ENCODE measurements around the gene SSBP3. TPM values are rescaled to one million over a fixed set of nuclear protein-coding genes. Genes with fewer than 3 reads are reported as not detected.
"Not testable (repeated sequence)": the region's sequence is repeated elsewhere in the genome, so short reads cannot be mapped to it uniquely, and the experiment has no call there.

The SSBP3 gene
- total RNA-seq, 4 donors from 2014 or later: 19.3 to 40.5 (median 31.3) TPM

DNA sequence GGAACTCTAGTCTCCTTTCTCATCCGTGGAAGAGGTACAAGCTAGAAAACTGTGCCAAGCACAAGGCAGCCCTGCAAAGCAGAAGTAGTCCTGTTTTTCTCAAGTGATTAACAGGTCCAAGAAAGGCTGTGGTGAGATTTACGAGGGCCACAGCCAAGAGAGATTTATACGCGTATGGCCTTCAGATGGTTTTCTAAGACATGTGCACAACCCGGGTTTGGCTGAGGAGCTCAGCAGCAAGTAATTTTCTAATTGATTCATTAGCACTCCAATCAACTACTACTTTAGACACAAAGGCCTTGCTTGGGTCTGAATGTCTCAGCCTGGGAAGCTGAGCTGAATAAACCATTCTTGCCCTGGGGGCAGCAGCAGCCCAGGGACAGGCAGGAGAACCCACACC, 55.8 kb downstream of the SSBP3 start:
- 53 to 54% methylated on average over 5 of the region's 5 CpGs for WGBS, 2 donors
- intact Hi-C loops (cut with DNase I; ENCODE audit: low total_unique reads): no loop called here
- DNase-seq (ENCODE audit: low spot score in 2 of 2): no peak

DNA sequence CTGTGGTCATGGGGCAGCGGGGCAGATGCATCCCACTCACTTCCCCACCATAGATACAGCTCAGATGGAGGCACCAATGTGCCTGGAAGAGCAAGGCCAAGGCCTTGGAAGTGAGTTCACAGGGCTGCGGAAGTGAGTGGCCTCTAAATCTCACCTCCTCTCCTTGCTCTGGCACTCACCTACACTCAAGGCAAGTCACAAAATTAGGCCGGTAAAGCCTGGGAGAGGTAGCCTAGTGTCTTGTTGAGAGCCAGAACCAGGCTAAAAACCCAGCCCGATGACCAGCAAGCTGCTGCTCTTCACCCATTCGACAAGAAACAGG, 57.5 kb downstream of the SSBP3 start:
- intact Hi-C loops (cut with DNase I; ENCODE audit: low total_unique reads): no loop called here
- TF ChIP-seq POLR2A (IDR thresholded peaks at IDR 0.05): no peak
- TF ChIP-seq, protein P1, sequence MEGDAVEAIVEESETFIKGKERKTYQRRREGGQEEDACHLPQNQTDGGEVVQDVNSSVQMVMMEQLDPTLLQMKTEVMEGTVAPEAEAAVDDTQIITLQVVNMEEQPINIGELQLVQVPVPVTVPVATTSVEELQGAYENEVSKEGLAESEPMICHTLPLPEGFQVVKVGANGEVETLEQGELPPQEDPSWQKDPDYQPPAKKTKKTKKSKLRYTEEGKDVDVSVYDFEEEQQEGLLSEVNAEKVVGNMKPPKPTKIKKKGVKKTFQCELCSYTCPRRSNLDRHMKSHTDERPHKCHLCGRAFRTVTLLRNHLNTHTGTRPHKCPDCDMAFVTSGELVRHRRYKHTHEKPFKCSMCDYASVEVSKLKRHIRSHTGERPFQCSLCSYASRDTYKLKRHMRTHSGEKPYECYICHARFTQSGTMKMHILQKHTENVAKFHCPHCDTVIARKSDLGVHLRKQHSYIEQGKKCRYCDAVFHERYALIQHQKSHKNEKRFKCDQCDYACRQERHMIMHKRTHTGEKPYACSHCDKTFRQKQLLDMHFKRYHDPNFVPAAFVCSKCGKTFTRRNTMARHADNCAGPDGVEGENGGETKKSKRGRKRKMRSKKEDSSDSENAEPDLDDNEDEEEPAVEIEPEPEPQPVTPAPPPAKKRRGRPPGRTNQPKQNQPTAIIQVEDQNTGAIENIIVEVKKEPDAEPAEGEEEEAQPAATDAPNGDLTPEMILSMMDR (IDR thresholded peaks at IDR 0.05): no peak
- H3K4me3 ChIP-seq (ENCODE audit: low read depth, poor library complexity, severe bottlenecking): no peak overlapping the region
- WGBS, 2 donors: 86% methylated on average over 5 of the region's 5 CpGs
- DNase-seq (ENCODE audit: low spot score in 2 of 2): no peak

More for the DNA sequence above, 55.8 kb downstream of the SSBP3 start:
- TF ChIP-seq, protein P1 (IDR thresholded peaks at IDR 0.05): no peak
- TF ChIP-seq POLR2A (IDR thresholded peaks at IDR 0.05): no peak
- H3K4me3 ChIP-seq (ENCODE audit: low read depth, poor library complexity, severe bottlenecking): no peak overlapping the region

DNA sequence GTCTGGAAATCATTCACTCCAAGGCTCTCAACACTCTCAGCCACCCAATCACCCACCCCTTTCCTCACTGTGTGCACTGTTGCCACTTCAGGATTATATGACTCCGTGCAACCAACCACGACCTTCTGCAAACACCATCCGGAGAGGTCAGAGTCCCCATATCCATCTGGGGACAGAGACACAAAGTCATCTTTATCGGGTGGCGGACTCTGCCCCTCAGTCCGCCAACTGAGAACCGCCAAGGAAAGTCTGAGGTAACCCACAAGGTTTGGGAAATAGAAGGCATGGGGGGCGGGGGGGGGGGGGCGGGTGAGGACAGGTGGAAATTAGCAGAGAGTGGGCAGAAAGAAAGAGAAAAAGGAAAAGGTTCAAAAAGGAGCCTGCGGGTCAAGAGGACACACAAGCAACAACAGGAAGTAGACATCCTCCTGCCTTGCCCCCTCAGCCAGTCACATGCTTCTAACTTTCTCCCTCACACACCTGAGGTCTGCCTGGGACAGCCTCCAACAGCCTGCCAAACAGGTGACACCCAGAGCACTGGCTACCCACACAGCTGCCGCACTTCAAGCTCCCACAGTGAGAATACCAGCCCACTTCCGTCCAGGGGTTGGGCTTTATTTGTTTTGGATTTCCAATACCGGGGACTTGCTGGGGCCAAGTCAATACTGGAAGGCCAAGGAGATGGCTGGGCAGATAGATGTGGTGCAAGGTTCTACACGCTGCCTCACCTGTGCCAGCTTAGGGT, 58.1 kb downstream of the SSBP3 start:
- TF ChIP-seq, protein P1 (IDR thresholded peaks at IDR 0.05): no peak
- no peak for TF ChIP-seq POLR2A (IDR thresholded peaks at IDR 0.05)

DNA sequence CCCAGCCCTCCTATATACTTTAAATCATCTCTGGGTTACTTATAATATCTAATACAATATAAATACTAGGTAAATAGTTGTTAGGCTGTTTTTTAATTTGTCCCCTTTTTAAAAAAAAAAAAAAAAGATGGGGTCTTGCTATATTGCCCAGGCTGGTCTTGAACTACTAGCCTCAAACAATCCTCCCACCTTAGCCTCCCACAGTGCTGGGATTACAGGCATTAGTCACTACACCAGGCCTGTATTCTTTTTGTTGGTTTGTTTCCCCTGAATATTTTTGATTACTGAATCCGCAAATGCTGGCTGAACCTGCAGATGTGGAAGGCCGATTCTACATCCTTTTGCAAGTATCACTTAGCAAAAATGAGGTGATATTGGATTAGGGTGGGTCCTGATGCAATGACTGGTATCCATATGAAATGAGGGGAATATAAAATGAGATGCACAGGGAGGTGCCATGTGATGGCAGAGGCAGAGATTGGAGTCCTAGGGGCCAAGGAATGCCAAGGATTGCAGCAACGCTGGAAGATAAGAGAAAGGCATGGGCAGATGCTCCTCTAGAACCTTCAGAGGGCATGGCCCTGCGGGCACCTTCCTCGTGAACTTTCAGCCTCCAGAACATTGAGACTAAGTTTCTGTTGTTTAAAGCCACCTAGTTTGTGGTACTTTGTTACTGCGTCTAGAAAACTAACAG, 58.8 kb downstream of the SSBP3 start:
- DNase-seq (ENCODE audit: low spot score in 2 of 2): no peak
- WGBS, 2 donors: 90 to 91% methylated on average over 6 of the region's 6 CpGs
- H3K4me3 ChIP-seq (ENCODE audit: low read depth, poor library complexity, severe bottlenecking): no peak overlapping the region
- no peak for TF ChIP-seq POLR2A (IDR thresholded peaks at IDR 0.05)
- TF ChIP-seq, protein P1 (IDR thresholded peaks at IDR 0.05): no peak
- intact Hi-C loops (cut with DNase I; ENCODE audit: low total_unique reads): no loop called here

More for the DNA sequence above, 58.1 kb downstream of the SSBP3 start:
- 77 to 85% methylated on average over 14 of the region's 14 CpGs for WGBS, 2 donors
- DNase-seq (ENCODE audit: low spot score in 2 of 2): no peak
- intact Hi-C loops (cut with DNase I; ENCODE audit: low total_unique reads): no loop called here
- H3K4me3 ChIP-seq (ENCODE audit: low read depth, poor library complexity, severe bottlenecking): no peak overlapping the region

DNA sequence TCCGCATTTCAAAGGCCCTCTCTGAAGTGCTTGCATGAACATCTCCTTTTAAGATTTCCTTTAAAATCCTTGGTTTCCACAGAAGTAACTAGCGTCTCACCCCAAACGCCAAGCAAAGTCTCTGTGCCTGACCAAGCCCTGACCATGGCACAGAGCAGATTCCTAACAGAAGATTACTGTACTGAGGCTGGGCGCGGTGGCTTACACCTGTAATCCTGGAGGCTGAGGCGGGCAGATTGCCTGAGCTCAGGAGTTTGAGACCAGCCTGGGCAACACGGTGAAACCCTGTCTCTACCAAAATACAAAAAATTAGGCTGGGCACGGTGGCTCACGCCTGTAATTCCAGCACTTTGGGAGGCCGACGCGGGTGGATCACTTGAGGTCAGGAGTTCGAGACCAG, 60.6 kb downstream of the SSBP3 start:
- DNase-seq (ENCODE audit: low spot score in 2 of 2); intact Hi-C loops (cut with DNase I; ENCODE audit: low total_unique reads): not testable (repeated sequence)
- WGBS, 2 donors: 93 to 94% methylated on average over 13 of the region's 13 CpGs

DNA sequence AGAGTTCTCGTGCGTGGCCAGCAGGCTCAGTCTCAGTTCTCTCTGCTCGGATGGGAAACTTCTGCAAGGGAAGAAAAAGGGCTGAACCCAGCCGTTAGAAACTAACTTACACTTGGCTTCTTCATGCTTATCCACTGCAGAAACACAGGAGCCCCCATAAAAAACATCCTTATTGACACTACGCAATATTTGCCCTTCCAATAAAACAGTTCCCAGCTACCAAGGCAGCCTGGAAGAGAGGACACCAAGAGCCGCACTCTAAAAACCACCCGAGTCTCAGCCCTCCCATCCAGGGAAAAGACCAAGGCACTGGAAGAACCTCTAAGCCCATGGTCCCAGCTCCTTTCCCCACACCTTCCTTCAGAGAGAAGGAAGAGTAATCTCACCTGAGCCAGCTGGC, 61.1 kb downstream of the SSBP3 start:
- 89 to 94% methylated on average over 7 of the region's 7 CpGs for WGBS, 2 donors
- no peak for DNase-seq (ENCODE audit: low spot score in 2 of 2)
- H3K4me3 ChIP-seq (ENCODE audit: low read depth, poor library complexity, severe bottlenecking): no peak overlapping the region
- TF ChIP-seq, protein P1 (IDR thresholded peaks at IDR 0.05): no peak
- TF ChIP-seq POLR2A (IDR thresholded peaks at IDR 0.05): no peak
- intact Hi-C loops (cut with DNase I; ENCODE audit: low total_unique reads): no loop called here

More for the DNA sequence above, 60.6 kb downstream of the SSBP3 start:
- H3K4me3 ChIP-seq (ENCODE audit: low read depth, poor library complexity, severe bottlenecking): not testable (repeated sequence)
